Measurements from ENCODE around the gene GRK2.

GRK2 gene

GRCh38 chr11:67282155-67282875 lies 16.0 kb downstream of the GRK2 start:
- DNase-seq (ENCODE audit: low read depth), result no peak

- DNase-seq (ENCODE audit: low read depth), result no peak
Measured at GRCh38 chr11:67282876-67283371, 16.7 kb downstream of the GRK2 start.

DNA sequence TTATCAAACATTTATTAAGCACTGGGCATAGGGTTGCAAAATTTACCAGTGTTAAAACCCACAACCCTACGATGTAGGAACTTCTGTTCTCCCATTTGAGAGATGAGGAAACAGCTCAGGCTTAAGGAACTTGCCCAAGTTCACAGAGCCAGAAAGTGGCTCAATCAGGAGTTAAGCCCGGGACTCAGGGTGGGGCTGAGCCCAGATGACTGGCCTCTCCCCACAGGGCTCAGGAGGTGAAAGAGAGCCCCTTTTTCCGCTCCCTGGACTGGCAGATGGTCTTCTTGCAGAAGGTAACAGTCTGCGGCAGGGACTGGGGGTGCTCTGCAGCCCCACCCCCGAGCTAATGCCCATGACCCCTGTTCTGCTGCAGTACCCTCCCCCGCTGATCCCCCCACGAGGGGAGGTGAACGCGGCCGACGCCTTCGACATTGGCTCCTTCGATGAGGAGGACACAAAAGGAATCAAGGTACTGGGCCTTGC lies 17.2 kb downstream of the GRK2 start:
- DNase-seq (ENCODE audit: low read depth), result no peak

- no peak for DNase-seq (ENCODE audit: low read depth)
Measured at GRCh38 chr11:67284811-67285540, 18.7 kb downstream of the GRK2 start.

GRCh38 chr11:67285541-67286498 lies 19.5 kb downstream of the GRK2 start:
- no peak for DNase-seq (ENCODE audit: low read depth)

DNA sequence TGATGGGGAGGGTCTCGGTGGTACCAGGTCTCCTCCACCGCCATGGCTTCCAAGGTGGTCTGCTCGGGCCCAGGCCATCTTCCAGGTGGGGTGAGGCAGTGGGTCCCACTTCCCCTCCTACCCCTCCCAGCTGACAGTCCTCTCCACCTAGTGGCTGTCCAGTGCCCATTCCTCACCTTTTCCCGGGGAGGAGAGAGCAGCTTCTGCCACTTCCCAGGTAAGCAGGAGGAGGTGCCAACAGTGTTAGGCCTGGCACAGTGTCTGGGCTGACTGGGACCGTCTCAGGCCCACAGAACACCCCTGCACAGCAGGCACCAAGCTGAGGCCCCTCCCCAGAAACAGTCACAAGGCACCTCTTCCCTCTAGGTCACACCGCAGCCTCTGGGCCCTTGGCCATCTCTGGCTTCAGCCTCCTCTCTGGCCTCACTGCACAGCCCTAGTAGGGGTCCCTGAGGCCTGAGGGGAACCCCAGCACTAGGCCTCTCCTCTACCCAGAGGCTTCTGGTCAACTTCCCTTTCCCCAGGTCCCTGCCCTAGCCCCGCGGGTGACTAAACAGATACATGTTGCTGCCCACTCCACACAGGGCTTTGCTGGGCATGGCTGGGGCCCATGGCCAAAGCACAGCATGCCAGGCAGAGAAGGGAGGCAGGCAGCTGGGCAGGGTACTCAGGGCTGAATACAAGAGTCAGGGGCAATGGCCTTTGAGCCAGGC lies 20.5 kb downstream of the GRK2 start:
- no peak for DNase-seq (ENCODE audit: low read depth)

- DNase-seq (ENCODE audit: low read depth), result no peak
Measured at GRCh38 chr11:67287355-67288197, 21.3 kb downstream of the GRK2 start.

GRCh38 chr11:67288198-67288451 lies 21.9 kb downstream of the GRK2 start:
- DNase-seq (ENCODE audit: low read depth), result no peak

GRCh38 chr11:67288452-67289225 lies 22.4 kb downstream of the GRK2 start:
- DNase-seq (ENCODE audit: low read depth), result peak; percentile 50

- no peak for DNase-seq (ENCODE audit: low read depth)
Measured at GRCh38 chr11:67289226-67289650, 23.0 kb downstream of the GRK2 start, which contains the start of gene ANKRD13D. TSS of gene ANKRD13D (plus strand) at chr11:67289303. CDS start at chr11:67289461, 158 bp downstream.

- no peak for DNase-seq (ENCODE audit: low read depth)
Measured at GRCh38 chr11:67289651-67290479, 23.6 kb downstream of the GRK2 start.

GRCh38 chr11:67290801-67291200 lies 24.5 kb downstream of the GRK2 start:
- DNase-seq (ENCODE audit: low read depth), result no peak

DNA sequence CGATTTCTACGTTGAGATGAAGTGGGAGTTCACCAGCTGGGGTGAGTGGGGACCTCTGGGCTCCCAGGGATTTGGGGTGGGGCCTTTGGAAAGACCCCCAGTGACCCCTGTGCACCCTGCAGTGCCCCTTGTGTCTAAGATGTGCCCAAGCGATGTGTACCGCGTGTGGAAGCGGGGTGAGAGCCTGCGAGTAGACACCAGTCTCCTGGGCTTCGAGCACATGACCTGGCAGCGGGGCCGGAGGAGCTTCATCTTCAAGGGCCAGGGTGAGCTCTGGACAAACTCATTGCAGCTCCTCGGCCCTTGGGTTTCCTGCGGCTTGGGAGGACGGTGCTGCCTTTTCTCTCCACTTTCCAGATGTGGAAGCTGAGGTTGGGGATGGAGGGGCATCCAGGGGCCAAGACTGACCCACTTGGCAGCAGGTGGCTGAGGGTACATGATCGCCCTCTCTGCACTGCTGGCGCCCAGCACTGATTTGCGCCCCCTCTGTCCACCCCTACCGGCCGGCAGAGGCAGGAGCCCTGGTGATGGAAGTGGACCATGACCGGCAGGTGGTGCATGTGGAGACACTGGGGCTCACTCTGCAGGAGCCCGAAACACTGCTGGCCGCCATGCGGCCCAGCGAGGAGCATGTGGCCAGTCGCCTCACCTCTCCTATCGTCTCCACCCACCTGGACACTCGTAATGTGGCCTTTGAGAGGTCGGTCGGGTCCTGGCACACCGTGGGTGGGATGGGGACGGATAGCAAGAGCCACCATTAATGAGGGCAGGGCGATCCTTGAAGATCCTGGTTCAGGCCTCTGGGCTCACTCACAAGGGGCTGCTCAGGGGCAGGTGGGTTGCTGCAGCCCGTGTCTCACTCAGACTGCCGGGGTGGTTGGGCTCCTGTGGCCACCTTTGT lies 25.5 kb downstream of the GRK2 start:
- no peak for DNase-seq (ENCODE audit: low read depth)

- no peak for DNase-seq (ENCODE audit: low read depth)
Measured at GRCh38 chr11:67292671-67293070, 26.4 kb downstream of the GRK2 start.

DNA sequence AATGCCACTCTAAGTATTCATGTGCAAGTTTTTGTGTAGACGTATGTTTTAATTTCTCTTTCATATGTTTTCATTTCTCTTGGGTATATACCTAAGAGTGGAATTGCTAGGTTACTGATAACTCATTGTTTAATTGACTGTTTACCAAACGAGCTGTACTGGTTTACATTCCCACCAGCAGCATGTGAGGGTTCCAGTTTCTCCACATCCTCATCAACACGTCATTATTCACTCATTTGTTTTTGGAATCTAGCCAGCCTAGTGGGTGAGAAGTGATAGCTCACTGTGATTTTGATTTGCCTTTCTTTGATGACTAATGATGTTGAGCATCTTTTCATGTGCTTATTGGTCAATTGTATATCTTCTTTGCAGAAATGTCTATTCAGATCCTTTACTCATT lies 26.8 kb downstream of the GRK2 start:
- peak; percentile 31 for DNase-seq (ENCODE audit: low read depth)

GRCh38 chr11:67295846-67296245 lies 29.6 kb downstream of the GRK2 start:
- no peak for DNase-seq (ENCODE audit: low read depth)

- no peak for DNase-seq (ENCODE audit: low read depth)
Measured at GRCh38 chr11:67298786-67299185, 32.5 kb downstream of the GRK2 start.
